Right lobe of liver (tissue), 6 donors: ENCODE results near the gene SEMA3E. TPM values are rescaled to one million over a fixed set of nuclear protein-coding genes. Genes with fewer than 3 reads are reported as not detected.
A peak's percentile ranks its signal among the peaks of the same experiment; 100 is the strongest.
"Not testable (repeated sequence)": the region's sequence is repeated elsewhere in the genome, so short reads cannot be mapped to it uniquely, and the experiment has no call there.

ENCODE experiments used
- ATAC-seq, 4 donors: fragments of 200-7000 bp; cut with Tn5 transposase; one replicate each; pipeline ENCODE4 v1.9.1; 2020; ENCODE audit warnings: mild to moderate bottlenecking in 4 of 4, moderate library complexity in 4 of 4
- DNase-seq, 3 donors: peaks; one replicate each; pipeline ENCODE4 v3.0.0-alpha.2; 2020
- H3K27ac ChIP-seq, 3 donors: fragments of 200-600 bp; one replicate each; pipeline ENCODE4 v1.8.0; 2022
- H3K27me3 ChIP-seq, 2 donors: fragments of 200-600 bp; one replicate each; pipeline ENCODE4 v1.8.0; 2022
- H3K36me3 ChIP-seq, 4 donors: fragments of 200-600 bp; sonication (generic) in 1 of 4; one replicate each; pipeline versions ENCODE4 v1.5.1 to v1.8.0; 2017 to 2022; ENCODE audit warnings: control low read depth in 1 of 4
- H3K4me1 ChIP-seq, 4 donors: fragments of 200-600 bp; sonication (generic) in 1 of 4; one replicate each; pipeline versions ENCODE4 v1.5.1 to v1.8.0; 2017 to 2022; ENCODE audit warnings: control low read depth in 1 of 4
- H3K4me3 ChIP-seq, 3 donors: fragments of 200-600 bp; one replicate each; pipeline ENCODE4 v1.8.0; 2022
- H3K9me3 ChIP-seq, 4 donors: fragments of 200-600 bp; sonication (generic) in 1 of 4; one replicate each; pipeline versions ENCODE4 v1.5.1 to v1.8.0; 2017 to 2022; ENCODE audit warnings: control low read depth in 1 of 4
- CTCF ChIP-seq, 4 donors: fragments of 200-600 bp in 3 of 4; fragments of 450-650 bp in 1 of 4; IDR thresholded peaks; one replicate each; pipeline versions ENCODE4 v1.5.1 to v1.8.0; 2016 to 2022; ENCODE audit warnings: antibody characterized with exemption in 4 of 4, mild to moderate bottlenecking in 2 of 4
- POLR2A ChIP-seq: fragments of 450-650 bp; IDR thresholded peaks from one replicate; pipeline ENCODE4 v1.6.1; 2017; ENCODE audit warnings: antibody characterized with exemption, mild to moderate bottlenecking
- WGBS: methylation state at CpG from one replicate; pipeline ENCODE4 v1.1.6; 2018; ENCODE audit warnings: low coverage, low lambda C conversion rate; ENCODE audit not compliant: insufficient coverage; ENCODE audit errors: missing lambda C conversion rate; 5-methylcytosine and 5-hydroxymethylcytosine counted together
- intact Hi-C, 2 donors: fragments of 100-400 bp; cut with DNase I; formaldehyde crosslinking; loops; one replicate each; pipeline versions ENCODE4 v1.11.2 to v1.14.1; 2022
- total RNA-seq, 6 experiments: library from RNA; depleted of rRNA in 2 of 6; stranded (reverse); fragments of >200 nt in 2 of 6; fragmentation: NEBNext Ultra II Directional in 3 of 6; extraction: Animal tissue kit (Norgen Biotek cat#: 25700) in 3 of 6; gene quantifications; one replicate each; pipeline versions ENCODE4 v1.1.0 to v1.2.4, GENCODE V29; 2016 to 2023
- donor health status: DM: no; HTN: yes; CAD: no.
- donor health status: DM: no; HTN: no; CAD: no.
- donor health status: DM: no; HTN: no; CAD: no.
- donor health status: DM: no; HTN: yes; CAD: no.
- donor health status: DM: no; HTN: yes; CAD: no.

The SEMA3E gene
- total RNA-seq, 6 experiments from 2014 or later, result 0.06 to 1.0 (median 0.32) TPM

GRCh38 chr7:83562960-83563359, 86.0 kb downstream of the SEMA3E start:
- peak in 2 of 4 donors; percentile 55 to 67 for ATAC-seq

GRCh38 chr7:83562289-83562688, 86.7 kb downstream of the SEMA3E start:
- WGBS, result 88% methylated on average over 1 of the region's 1 CpG
- Histone ChIP-seq H3K27ac (no peak overlapping the region), H3K4me3 (no peak overlapping the region), H3K9me3 (no peaks in the 10 kb centered on the region), H3K27me3 (no peaks in the 10 kb centered on the region), H3K36me3 (no peaks in the 10 kb centered on the region), H3K4me1 (no peaks in the 10 kb centered on the region)
- intact Hi-C loops, result no loop called here
- no peak for TF ChIP-seq CTCF (IDR thresholded peaks at IDR 0.05)
- DNase-seq (no peak), ATAC-seq (no peak)

More at GRCh38 chr7:83562960-83563359, 86.0 kb downstream of the SEMA3E start:
- intact Hi-C loops, result no loop called here
- 31% methylated on average over 2 of the region's 2 CpGs for WGBS
- H3K4me3 ChIP-seq, result no peak overlapping the region
- no peaks in the 10 kb centered on the region for H3K27me3 ChIP-seq
- H3K27ac ChIP-seq, result no peak overlapping the region
- no peaks in the 10 kb centered on the region for H3K4me1 ChIP-seq
- no peak for DNase-seq
- H3K36me3 ChIP-seq, result no peaks in the 10 kb centered on the region
- TF ChIP-seq POLR2A (no peak), CTCF (IDR thresholded peaks at IDR 0.05) (no peak)
- H3K9me3 ChIP-seq, result no peaks in the 10 kb centered on the region

GRCh38 chr7:83559887-83560286, 89.1 kb downstream of the SEMA3E start:
- Histone ChIP-seq H3K4me3 (no peak overlapping the region), H3K4me1 (no peaks in the 10 kb centered on the region), H3K9me3 (no peaks in the 10 kb centered on the region), H3K27ac (no peak overlapping the region), H3K27me3 (no peaks in the 10 kb centered on the region), H3K36me3 (no peaks in the 10 kb centered on the region)
- DNase-seq (no peak), ATAC-seq (no peak)
- no peak for TF ChIP-seq POLR2A
- intact Hi-C loops, result no loop called here
- 43% methylated on average over 3 of the region's 3 CpGs for WGBS

- H3K4me3 ChIP-seq, DNase-seq, ATAC-seq, H3K27ac ChIP-seq, H3K9me3 ChIP-seq, H3K27me3 ChIP-seq, intact Hi-C loops, H3K36me3 ChIP-seq, H3K4me1 ChIP-seq: not testable (repeated sequence)
- WGBS, result 56% methylated on average over 2 of the region's 3 CpGs
Measured at GRCh38 chr7:83552556-83552955, 96.4 kb downstream of the SEMA3E start.

- 79% methylated on average over 4 of the region's 4 CpGs for WGBS
- Histone ChIP-seq H3K9me3 (no peaks in the 10 kb centered on the region), H3K27me3 (no peaks in the 10 kb centered on the region), H3K36me3 (no peaks in the 10 kb centered on the region), H3K27ac (no peak overlapping the region), H3K4me1 (peaks cover 0 to 7% (median 3%) of the 10 kb centered on the region in 4 donors), H3K4me3 (no peak overlapping the region)
- intact Hi-C loops, result no loop called here
- DNase-seq, result no peak
- TF ChIP-seq CTCF (IDR thresholded peaks at IDR 0.05), result no peak
- no peak for TF ChIP-seq POLR2A
- ATAC-seq, result no peak
Measured at GRCh38 chr7:83550100-83550499, 98.8 kb downstream of the SEMA3E start.

GRCh38 chr7:83548250-83548649, 100.7 kb downstream of the SEMA3E start:
- Histone ChIP-seq H3K4me1 (peaks cover 0 to 7% (median 3%) of the 10 kb centered on the region in 4 donors), H3K4me3 (no peak overlapping the region), H3K27me3 (no peaks in the 10 kb centered on the region), H3K36me3 (no peaks in the 10 kb centered on the region), H3K9me3 (no peaks in the 10 kb centered on the region), H3K27ac (no peak overlapping the region)
- intact Hi-C loops, result no loop called here
- ATAC-seq, result no peak
- 57% methylated on average over 1 of the region's 1 CpG for WGBS
- TF ChIP-seq CTCF (IDR thresholded peaks at IDR 0.05) (no peak), POLR2A (no peak)
- DNase-seq, result no peak
